ENCODE results near the gene LTBP1.

The LTBP1 gene

DNA sequence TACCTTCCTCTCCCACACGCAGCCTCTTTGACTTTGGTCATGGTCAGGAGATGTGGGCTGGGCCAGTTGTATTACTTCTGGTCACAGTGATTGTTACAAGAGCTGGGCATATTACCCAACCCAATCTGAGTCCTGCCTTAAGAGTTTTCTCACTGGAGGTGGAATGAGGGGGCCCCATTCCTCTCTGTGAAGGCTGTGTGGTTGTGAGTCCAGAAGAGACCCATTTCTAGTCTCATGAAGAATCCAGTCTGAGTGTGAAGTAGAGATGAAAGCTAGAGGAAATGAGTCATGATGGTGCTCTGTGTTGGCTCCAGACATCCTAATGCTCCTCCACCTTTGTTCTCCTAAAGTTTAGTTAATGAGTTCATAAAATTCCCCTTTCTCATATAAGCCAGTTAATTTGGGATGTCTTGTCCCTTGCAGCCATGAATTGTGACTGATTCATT is 478.9 kb downstream of the LTBP1 start:
- H3K36me3 ChIP-seq: no peaks in the 10 kb centered on the region
- no peak for TF ChIP-seq Cebpa-rat (IDR thresholded peaks at IDR 0.05)
- no peak overlapping the region for H3K4me3 ChIP-seq
- no peak overlapping the region for H3K4me2 ChIP-seq
- H3K27me3 ChIP-seq: no peaks in the 10 kb centered on the region
- no peaks in the 10 kb centered on the region for H3K4me1 ChIP-seq
- H3K9me3 ChIP-seq: no peaks in the 10 kb centered on the region
- no peaks in the 10 kb centered on the region for H4K20me1 ChIP-seq
- no peak overlapping the region for H3K27ac ChIP-seq
- H3K9ac ChIP-seq: no peak overlapping the region

DNA sequence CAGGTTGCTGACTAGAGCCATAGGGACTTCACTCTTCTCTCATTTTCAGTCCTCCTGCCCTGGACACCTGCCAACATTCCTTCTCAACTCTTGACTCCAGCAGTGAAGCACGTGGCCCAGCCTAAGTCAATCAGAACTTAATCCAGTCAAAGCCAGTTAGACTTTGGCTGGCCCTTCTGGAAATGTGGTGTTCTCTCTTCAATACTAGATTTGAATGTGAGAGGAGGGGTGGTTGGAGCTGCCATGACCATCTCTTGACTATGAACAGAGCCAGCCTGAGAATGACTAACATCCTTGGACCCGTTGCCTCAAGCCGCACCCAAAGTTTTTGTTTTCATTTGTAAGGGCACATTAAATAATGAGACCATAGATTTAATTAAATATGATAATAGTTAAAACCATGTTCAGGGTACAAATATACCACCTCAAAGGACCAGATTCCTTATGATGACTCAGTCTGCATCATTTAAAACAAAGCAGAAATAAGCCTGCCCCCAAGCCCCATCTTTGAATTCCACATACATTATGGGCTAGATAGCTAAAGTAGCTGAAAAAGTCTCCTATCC is 480.0 kb downstream of the LTBP1 start:
- no peaks in the 10 kb centered on the region for H3K9me3 ChIP-seq
- no peak overlapping the region for H3K27ac ChIP-seq
- H3K9ac ChIP-seq: no peak overlapping the region
- H3K36me3 ChIP-seq: no peaks in the 10 kb centered on the region
- H3K27me3 ChIP-seq: no peaks in the 10 kb centered on the region
- no peaks in the 10 kb centered on the region for H4K20me1 ChIP-seq
- no peak overlapping the region for H3K4me2 ChIP-seq
- H3K4me3 ChIP-seq: no peak overlapping the region
- TF ChIP-seq Cebpa-rat (IDR thresholded peaks at IDR 0.05): no peak
- H3K4me1 ChIP-seq: no peaks in the 10 kb centered on the region

DNA sequence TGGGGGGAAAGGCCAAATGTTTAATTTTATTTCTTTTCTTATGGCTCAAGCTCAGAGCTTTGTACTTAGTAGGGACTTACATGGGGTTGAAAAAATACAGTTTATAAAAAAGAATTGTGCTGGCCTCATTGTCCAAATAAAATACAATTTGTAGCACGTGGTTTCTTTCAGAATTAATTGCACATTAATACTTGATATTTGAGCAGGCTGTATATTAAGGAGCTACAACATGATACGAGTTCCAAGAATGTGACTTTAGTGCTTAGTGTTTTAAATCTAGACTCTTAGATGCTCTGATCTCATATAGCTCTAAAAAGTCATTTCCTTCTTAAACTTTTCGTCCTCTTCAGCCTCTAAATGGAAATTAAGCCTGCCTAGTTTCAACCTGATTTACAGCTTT is 483.3 kb downstream of the LTBP1 start:
- Histone ChIP-seq H3K4me3 (no peak overlapping the region), H3K36me3 (no peaks in the 10 kb centered on the region), H3K4me2 (no peak overlapping the region), H3K27me3 (no peaks in the 10 kb centered on the region), H3K27ac (no peak overlapping the region), H3K9me3 (no peaks in the 10 kb centered on the region), H3K9ac (no peak overlapping the region), H4K20me1 (no peaks in the 10 kb centered on the region), H3K4me1 (no peaks in the 10 kb centered on the region)
- no peak for TF ChIP-seq Cebpa-rat (IDR thresholded peaks at IDR 0.05)

DNA sequence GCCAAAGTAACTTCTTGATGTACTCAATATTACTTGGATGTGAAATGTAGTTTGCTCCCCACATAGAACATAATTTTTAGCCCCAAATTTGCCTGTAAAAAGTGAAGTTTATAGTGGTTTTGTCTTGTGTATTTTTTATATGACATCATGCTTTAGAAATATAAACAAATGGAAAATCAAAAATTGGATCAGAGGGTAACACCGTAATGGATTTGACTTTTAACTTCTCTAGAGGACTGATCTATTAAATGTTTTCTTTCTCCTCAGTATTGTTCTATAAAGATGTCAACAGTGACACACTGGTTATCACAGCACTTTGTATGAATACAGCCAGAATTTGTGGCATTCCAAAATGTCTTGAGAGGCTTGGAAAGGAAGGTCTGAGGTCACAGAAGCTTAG is 484.1 kb downstream of the LTBP1 start:
- Histone ChIP-seq H3K9me3 (no peaks in the 10 kb centered on the region), H3K27me3 (no peaks in the 10 kb centered on the region), H3K4me2 (no peak overlapping the region), H3K27ac (no peak overlapping the region), H3K9ac (no peak overlapping the region), H3K36me3 (no peaks in the 10 kb centered on the region), H3K4me1 (no peaks in the 10 kb centered on the region), H4K20me1 (no peaks in the 10 kb centered on the region), H3K4me3 (no peak overlapping the region)
- no peak for TF ChIP-seq Cebpa-rat (IDR thresholded peaks at IDR 0.05)

DNA sequence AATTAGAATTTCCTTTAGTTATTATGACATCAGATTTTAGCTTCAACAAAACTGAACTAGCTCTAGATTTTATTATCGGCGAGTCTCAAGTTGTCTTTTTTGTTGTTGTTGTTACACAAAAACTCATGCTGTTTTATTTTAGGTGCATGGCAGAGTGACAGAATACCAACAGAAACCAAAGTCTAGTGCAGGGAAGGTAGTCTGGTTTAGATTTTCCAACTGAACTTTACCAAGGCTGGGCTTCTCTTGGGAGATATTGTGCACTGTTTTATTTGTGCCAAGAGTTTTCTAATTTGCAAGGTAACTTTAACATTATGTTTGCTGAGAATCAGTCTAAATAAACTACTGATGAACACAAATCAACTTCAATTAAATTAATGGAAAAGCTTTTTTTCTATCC is 486.1 kb downstream of the LTBP1 start:
- Histone ChIP-seq H3K4me3 (no peak overlapping the region), H3K36me3 (no peaks in the 10 kb centered on the region), H3K9me3 (no peaks in the 10 kb centered on the region), H4K20me1 (no peaks in the 10 kb centered on the region), H3K4me2 (no peak overlapping the region), H3K27ac (no peak overlapping the region), H3K9ac (no peak overlapping the region), H3K4me1 (no peaks in the 10 kb centered on the region), H3K27me3 (no peaks in the 10 kb centered on the region)
- no peak for TF ChIP-seq Cebpa-rat (IDR thresholded peaks at IDR 0.05)

DNA sequence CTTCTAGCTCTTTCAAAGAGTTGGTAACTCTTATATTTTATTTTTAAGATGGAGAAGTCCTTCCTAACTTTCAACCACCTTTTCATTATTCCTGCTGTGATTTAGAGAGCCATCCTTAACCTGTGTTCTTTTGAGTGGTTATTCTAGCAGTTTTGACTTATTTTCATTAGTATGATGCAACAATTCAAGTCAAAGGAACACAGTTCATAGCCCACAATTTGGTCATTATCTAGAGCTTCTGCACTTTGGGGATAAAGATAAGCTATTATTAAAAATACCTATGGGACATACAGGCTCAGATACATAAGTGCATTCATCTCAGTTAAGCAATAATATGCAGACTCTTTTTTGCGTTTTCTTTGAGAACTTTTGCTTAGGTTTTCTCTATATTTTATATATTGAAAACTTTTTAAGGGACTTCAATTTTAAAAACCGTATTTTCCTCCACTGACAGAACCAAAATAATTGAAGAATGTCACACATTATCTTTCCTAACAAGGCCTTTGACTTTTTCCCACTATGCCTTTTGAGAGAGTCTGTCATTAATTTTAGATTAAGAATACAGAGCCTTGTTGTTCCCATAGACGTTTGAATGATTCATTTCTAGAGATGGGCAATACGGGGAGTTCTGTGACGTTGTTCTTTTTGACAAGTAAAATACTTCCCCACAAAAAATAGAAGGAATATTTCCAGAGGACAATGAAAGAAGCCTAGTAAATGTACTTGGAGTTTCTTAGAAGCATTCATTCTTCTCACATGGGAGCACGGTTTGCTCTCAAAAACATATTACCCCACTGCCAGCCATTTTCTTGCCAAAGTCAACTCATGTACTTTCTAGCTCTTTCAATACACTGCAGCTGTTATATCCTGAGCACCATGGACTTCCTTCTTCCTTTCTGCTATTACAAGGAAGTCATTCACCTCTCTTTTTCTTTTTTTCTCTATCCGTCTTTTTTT is 486.8 kb downstream of the LTBP1 start:
- H3K4me2 ChIP-seq: no peak overlapping the region
- TF ChIP-seq Cebpa-rat (IDR thresholded peaks at IDR 0.05): no peak
- H3K27me3 ChIP-seq: no peaks in the 10 kb centered on the region
- H3K4me1 ChIP-seq: no peaks in the 10 kb centered on the region
- no peak overlapping the region for H3K27ac ChIP-seq
- no peak overlapping the region for H3K4me3 ChIP-seq
- H3K9me3 ChIP-seq: no peaks in the 10 kb centered on the region
- H3K9ac ChIP-seq: no peak overlapping the region
- H4K20me1 ChIP-seq: no peaks in the 10 kb centered on the region
- no peaks in the 10 kb centered on the region for H3K36me3 ChIP-seq

DNA sequence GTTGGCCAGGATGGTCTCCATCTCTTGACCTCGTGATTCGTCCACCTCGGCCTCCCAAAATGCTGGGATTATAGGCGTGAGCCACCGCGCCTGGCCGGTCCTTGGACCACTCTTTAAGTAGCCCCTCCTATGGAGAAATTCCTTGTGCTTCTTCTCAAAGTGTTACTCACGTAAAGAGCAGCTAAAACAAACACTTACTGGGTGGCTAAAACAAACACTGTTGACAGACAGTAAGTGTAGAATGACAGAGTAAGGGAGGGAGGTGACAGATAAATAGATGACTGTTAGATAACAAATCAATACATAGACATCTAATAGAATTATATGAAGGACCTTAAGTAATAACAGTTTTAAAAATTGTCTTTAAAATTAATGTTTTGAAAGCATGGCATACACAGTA is 488.8 kb downstream of the LTBP1 start:
- H3K4me2 ChIP-seq: no peak overlapping the region
- H3K36me3 ChIP-seq: no peaks in the 10 kb centered on the region
- no peak for TF ChIP-seq Cebpa-rat (IDR thresholded peaks at IDR 0.05)
- no peak overlapping the region for H3K9ac ChIP-seq
- no peaks in the 10 kb centered on the region for H3K9me3 ChIP-seq
- no peaks in the 10 kb centered on the region for H4K20me1 ChIP-seq
- no peak overlapping the region for H3K4me3 ChIP-seq
- H3K27me3 ChIP-seq: no peaks in the 10 kb centered on the region
- H3K27ac ChIP-seq: no peak overlapping the region
- no peaks in the 10 kb centered on the region for H3K4me1 ChIP-seq

DNA sequence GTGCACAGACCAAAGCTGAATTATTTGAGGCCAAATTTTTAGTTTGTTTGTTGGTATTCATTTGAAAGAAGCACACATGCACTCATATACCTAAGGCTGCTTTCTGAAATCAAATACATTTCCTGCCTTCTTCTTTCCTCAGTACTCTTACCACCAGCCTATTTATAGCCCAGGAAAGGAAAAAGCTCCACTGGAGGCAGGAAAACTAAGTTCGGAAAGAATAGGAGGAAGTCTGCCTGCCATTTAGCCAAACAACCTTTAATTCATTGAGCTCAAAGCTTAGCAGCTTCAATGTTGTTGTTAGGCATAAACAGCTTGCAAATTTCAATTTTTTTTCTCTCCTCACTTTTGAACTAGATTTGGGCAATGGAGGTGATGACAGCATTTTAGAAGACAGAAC is 489.3 kb downstream of the LTBP1 start:
- Histone ChIP-seq H3K9ac (no peak overlapping the region), H3K4me3 (no peak overlapping the region), H3K27ac (no peak overlapping the region), H4K20me1 (no peaks in the 10 kb centered on the region), H3K27me3 (no peaks in the 10 kb centered on the region), H3K4me2 (no peak overlapping the region), H3K36me3 (no peaks in the 10 kb centered on the region), H3K9me3 (no peaks in the 10 kb centered on the region), H3K4me1 (no peaks in the 10 kb centered on the region)
- TF ChIP-seq Cebpa-rat (IDR thresholded peaks at IDR 0.05): no peak

DNA sequence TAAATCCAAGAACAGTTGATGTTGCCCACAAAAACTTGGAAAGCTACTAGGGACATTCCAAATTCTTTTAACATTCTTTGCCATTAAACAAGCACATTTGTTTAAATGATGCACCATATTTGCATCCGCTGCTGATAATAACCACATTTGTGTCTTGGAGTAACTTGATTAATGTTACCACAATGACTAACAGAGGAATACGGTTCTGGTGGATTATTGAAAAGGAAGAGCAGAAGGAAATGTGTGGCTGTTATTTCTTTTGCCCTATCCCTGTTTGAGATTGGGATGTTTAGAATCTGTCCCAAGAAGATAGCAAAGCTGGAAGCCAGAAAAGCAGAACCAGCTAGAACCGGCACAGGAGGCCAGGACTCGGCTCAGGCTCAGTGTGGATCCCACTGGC is 490.5 kb downstream of the LTBP1 start:
- no peaks in the 10 kb centered on the region for H3K4me1 ChIP-seq
- no peak overlapping the region for H3K4me2 ChIP-seq
- no peak overlapping the region for H3K4me3 ChIP-seq
- H3K36me3 ChIP-seq: no peaks in the 10 kb centered on the region
- no peaks in the 10 kb centered on the region for H4K20me1 ChIP-seq
- TF ChIP-seq Cebpa-rat (IDR thresholded peaks at IDR 0.05): no peak
- no peaks in the 10 kb centered on the region for H3K27me3 ChIP-seq
- no peak overlapping the region for H3K9ac ChIP-seq
- H3K9me3 ChIP-seq: no peaks in the 10 kb centered on the region
- no peak overlapping the region for H3K27ac ChIP-seq

DNA sequence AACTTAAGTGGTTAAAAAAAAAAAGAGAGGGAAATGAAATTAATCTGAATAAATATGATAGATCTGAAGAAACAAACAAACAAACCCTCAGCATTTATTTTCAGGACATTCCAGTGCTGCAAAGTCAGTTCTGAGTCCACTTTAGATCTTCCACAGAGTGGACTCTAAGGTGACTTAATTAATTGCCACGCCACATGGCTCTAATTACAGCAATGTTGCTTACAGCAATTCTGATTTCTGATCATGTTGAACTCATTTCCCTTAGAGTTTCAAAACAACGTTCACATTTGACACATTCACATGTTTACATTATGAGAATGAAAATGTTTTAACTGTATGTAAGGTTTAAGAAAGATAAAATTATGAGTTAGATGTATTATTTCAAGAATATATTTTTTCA is 491.1 kb downstream of the LTBP1 start:
- no peaks in the 10 kb centered on the region for H3K9me3 ChIP-seq
- H3K27me3 ChIP-seq: no peaks in the 10 kb centered on the region
- H3K4me1 ChIP-seq: no peaks in the 10 kb centered on the region
- no peaks in the 10 kb centered on the region for H3K36me3 ChIP-seq
- TF ChIP-seq Cebpa-rat (IDR thresholded peaks at IDR 0.05): no peak
- no peak overlapping the region for H3K4me3 ChIP-seq
- no peak overlapping the region for H3K4me2 ChIP-seq
- H3K9ac ChIP-seq: no peak overlapping the region
- H4K20me1 ChIP-seq: no peaks in the 10 kb centered on the region
- H3K27ac ChIP-seq: no peak overlapping the region

Data from BLaER1 (cell line).